Measurements from ENCODE around the gene FNDC11.
"Not testable (repeated sequence)": the region's sequence is repeated elsewhere in the genome, so short reads cannot be mapped to it uniquely, and the experiment has no call there.

FNDC11 gene

DNA sequence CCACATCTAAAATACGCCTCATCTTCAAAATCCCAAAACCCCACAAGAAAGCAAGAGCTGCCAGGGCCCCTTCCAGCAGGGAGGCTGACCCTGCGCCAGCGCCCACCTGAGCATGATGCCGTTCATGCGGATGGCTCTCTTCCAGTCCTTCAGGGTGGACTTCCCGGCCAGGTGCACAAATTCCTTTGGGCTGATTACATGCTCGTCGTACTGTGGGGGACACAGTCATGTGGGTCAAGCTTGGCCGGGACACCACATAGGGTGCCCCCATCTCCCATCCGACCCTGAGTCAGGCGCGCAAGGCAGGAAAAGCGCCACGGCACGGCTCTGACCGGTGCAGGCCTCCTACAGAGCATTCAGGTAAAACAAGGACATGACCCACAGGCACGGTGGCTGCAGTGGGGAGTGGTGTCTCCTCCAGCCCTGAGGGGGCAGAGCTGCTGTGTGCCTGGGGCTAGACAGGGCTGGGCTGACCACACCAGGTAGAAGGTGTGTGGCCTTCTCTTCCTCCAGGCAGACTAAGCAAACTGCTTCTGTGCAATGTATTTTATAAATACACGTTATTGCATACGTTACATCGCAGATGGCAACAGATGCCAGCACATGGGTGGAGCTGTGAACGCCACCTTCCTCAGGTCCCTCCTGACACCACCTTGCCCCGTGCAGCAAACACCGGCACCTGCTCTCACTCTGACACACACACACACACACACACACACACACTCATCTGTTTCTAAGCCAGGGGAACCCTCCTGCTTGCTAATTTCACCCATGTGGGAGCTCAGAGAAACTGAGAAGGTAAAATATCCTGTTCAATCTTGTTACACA, 43.9 kb downstream of the FNDC11 start:
- no peak for DNase-seq (ENCODE audit: low read depth, low spot score)
- H3K9me3 ChIP-seq (ENCODE audit: insufficient read depth, low read length), result no peaks in the 10 kb centered on the region
- no peak overlapping the region for H3K4me3 ChIP-seq (ENCODE audit: insufficient read length, low read depth)
- no peak overlapping the region for H3K9ac ChIP-seq (ENCODE audit: insufficient read length, low read depth)
- H3K36me3 ChIP-seq (ENCODE audit: insufficient read depth, insufficient read length, low read length), result peaks cover 72% of the 10 kb centered on the region
- H3K27me3 ChIP-seq (ENCODE audit: insufficient read depth, insufficient read length), result no peaks in the 10 kb centered on the region
- peaks cover 3% of the 10 kb centered on the region for H3K4me1 ChIP-seq (ENCODE audit: insufficient read depth, insufficient read length)
- no peak for TF ChIP-seq ZNF274 (IDR thresholded peaks at IDR 0.05; ENCODE audit: low read depth, low read length)
- no peak for TF ChIP-seq YY1 (IDR thresholded peaks at IDR 0.05; ENCODE audit: insufficient read depth, insufficient read length)
- TF ChIP-seq SUZ12 (IDR thresholded peaks at IDR 0.05; ENCODE audit: extremely low read depth, insufficient read depth, insufficient read length), result no peak

DNA sequence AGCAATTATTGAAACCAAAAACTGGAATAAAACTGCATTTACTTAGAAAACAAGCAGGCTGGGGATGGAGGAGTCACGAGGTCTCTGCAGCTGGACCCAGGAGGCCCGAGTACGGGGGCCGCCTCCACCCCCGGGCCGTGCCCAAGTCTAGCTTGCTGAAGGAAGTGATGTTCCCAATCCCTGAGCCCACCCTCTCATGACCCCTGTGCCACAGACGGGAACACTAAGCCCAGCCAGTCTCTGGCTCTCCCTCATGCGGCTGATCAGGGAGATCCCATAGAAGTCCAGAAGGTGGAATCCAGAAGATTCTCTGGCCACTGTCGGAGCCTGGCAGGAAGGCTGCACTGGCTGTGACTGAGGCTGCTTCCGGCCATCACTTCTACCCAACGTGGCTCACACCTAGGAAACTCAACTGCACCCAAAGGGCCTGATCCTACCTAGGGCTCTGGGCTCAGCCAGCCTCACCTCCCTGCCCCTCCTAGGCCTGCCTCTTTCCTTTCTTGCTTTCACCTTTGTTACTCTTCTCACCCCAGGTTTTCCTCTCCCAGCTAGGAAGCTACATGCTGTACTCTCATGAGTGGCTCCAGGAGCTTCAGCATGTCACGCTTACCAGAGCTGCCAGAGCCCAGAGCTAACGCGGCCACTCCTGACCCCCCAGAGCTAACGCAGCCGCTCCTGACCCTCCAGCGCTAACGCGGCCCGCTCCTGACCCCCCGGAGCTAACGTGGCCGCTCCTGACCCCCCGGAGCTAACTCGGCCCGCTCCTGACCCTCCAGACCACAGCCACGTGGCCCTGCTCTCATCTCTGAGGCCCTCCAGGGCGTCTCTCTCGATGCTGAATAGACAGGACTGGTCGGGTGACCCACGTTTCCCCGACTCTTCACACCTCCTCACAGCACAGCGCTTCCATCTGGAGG, 44.8 kb downstream of the FNDC11 start:
- H3K36me3 ChIP-seq (ENCODE audit: insufficient read depth, insufficient read length, low read length), result peaks cover 70% of the 10 kb centered on the region

DNA sequence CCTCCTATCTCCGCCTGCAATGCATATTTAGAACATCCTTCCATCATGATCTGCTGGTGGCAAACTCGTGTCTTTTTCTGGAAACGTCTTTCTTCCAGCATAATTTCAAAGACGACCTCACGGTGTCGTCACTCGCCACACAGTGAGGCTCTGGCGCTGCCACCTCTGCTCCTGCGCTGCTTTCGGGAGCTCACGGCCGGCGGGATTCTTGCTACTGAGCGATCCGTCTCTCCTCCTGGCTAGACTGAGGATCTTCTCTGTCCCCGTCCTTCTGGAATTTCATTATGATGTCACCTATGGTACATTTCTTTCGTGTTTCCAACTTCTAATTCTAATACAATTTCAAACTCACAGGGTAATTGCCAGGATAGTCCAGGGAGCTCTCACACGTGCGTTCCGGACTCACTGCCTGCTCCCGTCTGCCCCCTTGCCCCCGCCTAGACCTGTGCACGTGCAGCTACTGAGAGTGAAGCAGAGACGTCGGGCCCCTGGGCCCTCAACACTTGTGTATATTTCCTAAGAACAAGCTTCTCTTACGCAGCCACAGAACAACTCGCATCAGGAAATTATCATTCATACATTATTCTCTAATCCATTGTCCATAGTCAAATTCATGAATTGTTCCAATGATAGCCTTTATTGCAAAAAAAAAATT, 45.6 kb downstream of the FNDC11 start:
- Histone ChIP-seq H3K9ac (ENCODE audit: insufficient read length, low read depth) (no peak overlapping the region), H3K27me3 (ENCODE audit: insufficient read depth, insufficient read length) (no peaks in the 10 kb centered on the region), H3K4me3 (ENCODE audit: insufficient read length, low read depth) (no peak overlapping the region), H3K36me3 (ENCODE audit: insufficient read depth, insufficient read length, low read length) (peaks cover 71% of the 10 kb centered on the region), H3K9me3 (ENCODE audit: insufficient read depth, low read length) (no peaks in the 10 kb centered on the region), H3K4me1 (ENCODE audit: insufficient read depth, insufficient read length) (peaks cover 3% of the 10 kb centered on the region)
- DNase-seq (ENCODE audit: low read depth, low spot score), result no peak
- no peak for TF ChIP-seq YY1 (IDR thresholded peaks at IDR 0.05; ENCODE audit: insufficient read depth, insufficient read length)
- no peak for TF ChIP-seq ZNF274 (IDR thresholded peaks at IDR 0.05; ENCODE audit: low read depth, low read length)
- TF ChIP-seq SUZ12 (IDR thresholded peaks at IDR 0.05; ENCODE audit: extremely low read depth, insufficient read depth, insufficient read length), result no peak

More for the DNA sequence above, 44.8 kb downstream of the FNDC11 start:
- peaks cover 3% of the 10 kb centered on the region for H3K4me1 ChIP-seq (ENCODE audit: insufficient read depth, insufficient read length)
- no peaks in the 10 kb centered on the region for H3K9me3 ChIP-seq (ENCODE audit: insufficient read depth, low read length)
- no peak for DNase-seq (ENCODE audit: low read depth, low spot score)
- no peak overlapping the region for H3K9ac ChIP-seq (ENCODE audit: insufficient read length, low read depth)
- H3K27me3 ChIP-seq (ENCODE audit: insufficient read depth, insufficient read length), result no peaks in the 10 kb centered on the region
- no peak overlapping the region for H3K4me3 ChIP-seq (ENCODE audit: insufficient read length, low read depth)
- TF ChIP-seq SUZ12 (IDR thresholded peaks at IDR 0.05; ENCODE audit: extremely low read depth, insufficient read depth, insufficient read length), result no peak
- no peak for TF ChIP-seq ZNF274 (IDR thresholded peaks at IDR 0.05; ENCODE audit: low read depth, low read length)
- TF ChIP-seq YY1 (IDR thresholded peaks at IDR 0.05; ENCODE audit: insufficient read depth, insufficient read length), result no peak

DNA sequence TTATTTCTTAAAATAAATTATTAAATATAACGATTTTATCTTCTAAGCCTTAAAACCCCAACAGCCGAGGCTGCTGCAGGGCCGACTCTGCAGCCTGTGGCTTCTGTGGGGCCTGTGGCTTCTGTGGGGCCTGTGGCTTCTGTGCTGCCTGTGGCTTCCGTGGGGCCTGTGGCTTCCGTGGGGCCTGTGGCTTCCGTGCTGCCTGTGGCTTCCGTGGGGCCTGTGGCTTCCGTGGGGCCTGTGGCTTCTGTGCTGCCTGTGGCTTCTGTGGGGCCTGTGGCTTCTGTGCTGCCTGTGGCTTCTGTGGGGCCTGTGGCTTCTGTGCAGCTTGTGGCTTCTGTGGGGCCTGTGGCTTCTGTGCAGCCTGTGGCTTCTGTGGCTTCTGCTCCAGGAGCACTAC, 47.7 kb downstream of the FNDC11 start:
- DNase-seq (ENCODE audit: low read depth, low spot score); H3K4me1 ChIP-seq (ENCODE audit: insufficient read depth, insufficient read length); H3K9me3 ChIP-seq (ENCODE audit: insufficient read depth, low read length); H3K9ac ChIP-seq (ENCODE audit: insufficient read length, low read depth); H3K27me3 ChIP-seq (ENCODE audit: insufficient read depth, insufficient read length); H3K4me3 ChIP-seq (ENCODE audit: insufficient read length, low read depth): not testable (repeated sequence)
- H3K36me3 ChIP-seq (ENCODE audit: insufficient read depth, insufficient read length, low read length), result peaks cover 59% of the 10 kb centered on the region

DNA sequence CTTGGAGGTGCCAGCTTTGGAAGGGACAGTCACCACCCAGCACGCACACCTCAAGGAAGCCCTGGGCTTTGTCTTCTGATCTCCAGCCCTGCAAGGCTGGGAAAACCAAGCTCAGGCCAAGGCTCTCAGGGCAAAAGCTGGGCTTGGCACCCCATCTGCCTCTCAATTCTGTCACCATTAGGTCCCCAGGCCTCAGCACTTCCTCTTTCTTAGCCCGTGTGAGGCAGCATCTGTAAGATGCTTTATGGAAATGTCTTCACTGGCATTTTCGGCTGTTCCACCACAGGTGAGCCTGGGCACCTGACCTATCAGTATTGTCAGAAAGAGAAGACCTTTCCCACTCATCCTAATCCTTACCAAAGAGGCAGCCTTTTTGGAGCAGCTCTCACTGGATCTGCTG, 48.4 kb downstream of the FNDC11 start:
- Histone ChIP-seq H3K27me3 (ENCODE audit: insufficient read depth, insufficient read length) (no peaks in the 10 kb centered on the region), H3K4me3 (ENCODE audit: insufficient read length, low read depth) (no peak overlapping the region), H3K9me3 (ENCODE audit: insufficient read depth, low read length) (no peaks in the 10 kb centered on the region), H3K9ac (ENCODE audit: insufficient read length, low read depth) (no peak overlapping the region), H3K36me3 (ENCODE audit: insufficient read depth, insufficient read length, low read length) (peaks cover 55% of the 10 kb centered on the region), H3K4me1 (ENCODE audit: insufficient read depth, insufficient read length) (peaks cover 3% of the 10 kb centered on the region)
- no peak for DNase-seq (ENCODE audit: low read depth, low spot score)
- TF ChIP-seq YY1 (IDR thresholded peaks at IDR 0.05; ENCODE audit: insufficient read depth, insufficient read length) (no peak), SUZ12 (IDR thresholded peaks at IDR 0.05; ENCODE audit: extremely low read depth, insufficient read depth, insufficient read length) (no peak), ZNF274 (IDR thresholded peaks at IDR 0.05; ENCODE audit: low read depth, low read length) (no peak)

Data from NT2/D1 (cell line).